Osteocyte (in vitro differentiated cells): Measurements from ENCODE around the gene ACBD5. TPM values are rescaled to one million over a fixed set of nuclear protein-coding genes. Genes with fewer than 3 reads are reported as not detected.
A peak's percentile ranks its signal among the peaks of the same experiment; 100 is the strongest.

Experiments used
- DNase-seq: peaks from one replicate; pipeline ENCODE4 v3.0.0; 2021; ENCODE audit warnings: mixed read lengths; ENCODE audit not compliant: unreplicated experiment; ENCODE audit errors: extremely low spot score
- H3K27ac Mint-ChIP-seq: one replicate; pipeline ENCODE4 v1.8.0; 2021; ENCODE audit warnings: mild to moderate bottlenecking, mixed read lengths; ENCODE audit not compliant: unreplicated experiment
- H3K27me3 Mint-ChIP-seq: one replicate; pipeline ENCODE4 v1.8.0; 2021; ENCODE audit warnings: mixed read lengths; ENCODE audit not compliant: unreplicated experiment
- H3K36me3 Mint-ChIP-seq: one replicate; pipeline ENCODE4 v1.8.0; 2021; ENCODE audit warnings: mixed read lengths; ENCODE audit not compliant: unreplicated experiment
- H3K4me1 Mint-ChIP-seq: one replicate; pipeline ENCODE4 v1.8.0; 2021; ENCODE audit warnings: mixed read lengths; ENCODE audit not compliant: unreplicated experiment
- H3K4me3 Mint-ChIP-seq: one replicate; pipeline ENCODE4 v1.8.0; 2021; ENCODE audit warnings: mild to moderate bottlenecking, moderate library complexity, mixed read lengths; ENCODE audit not compliant: unreplicated experiment
- H3K9me3 Mint-ChIP-seq: one replicate; pipeline ENCODE4 v1.8.0; 2021; ENCODE audit warnings: mixed read lengths; ENCODE audit not compliant: unreplicated experiment
- CTCF ChIP-seq: fragments of 200-600 bp; sonication (generic); IDR thresholded peaks from 2 replicates; pipeline ENCODE4 v1.5.0; 2021; ENCODE audit warnings: antibody characterized with exemption, mild to moderate bottlenecking, moderate library complexity
- total RNA-seq: library from RNA; stranded (reverse); gene quantifications from 2 replicates; pipeline ENCODE4 v1.2.1, GENCODE V29; 2021

The ACBD5 gene
- total RNA-seq, 1 donor from 2014 or later, result 25.0 TPM

DNA sequence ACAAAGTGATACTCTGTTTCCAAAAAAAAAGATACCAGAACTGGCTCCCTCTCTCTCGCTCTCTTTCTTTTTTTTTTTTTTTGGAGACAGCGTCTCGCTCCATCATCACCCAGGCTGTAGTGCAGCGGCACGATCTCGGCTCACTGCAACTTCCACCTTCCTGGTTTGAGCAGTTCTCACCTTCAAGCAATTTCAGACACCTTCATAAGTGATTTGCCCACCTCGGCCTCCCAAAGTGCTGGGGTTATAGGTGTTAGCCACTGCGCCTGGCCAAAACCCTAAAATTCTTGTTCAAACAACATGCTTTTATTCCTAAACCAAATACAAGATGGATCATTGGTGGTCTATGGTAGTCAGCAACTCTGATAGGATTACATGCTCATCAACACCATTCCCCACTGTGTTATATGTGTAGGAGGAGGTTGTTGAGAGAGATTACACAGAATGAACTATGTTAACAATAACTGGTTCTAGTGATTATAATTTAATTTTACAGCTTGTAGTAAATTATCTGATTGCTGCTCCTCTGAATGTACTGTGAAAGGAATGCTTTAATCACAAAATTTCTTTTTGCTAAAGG is 15.5 kb downstream of the ACBD5 start:
- Mint-ChIP-seq H3K27me3 (no peaks in the 10 kb centered on the region), H3K4me3 (no peak overlapping the region), H3K27ac (no peak overlapping the region), H3K36me3 (peaks cover 14% of the 10 kb centered on the region), H3K4me1 (no peaks in the 10 kb centered on the region), H3K9me3 (no peaks in the 10 kb centered on the region)
- no peak for DNase-seq
- TF ChIP-seq CTCF, result no peak

DNA sequence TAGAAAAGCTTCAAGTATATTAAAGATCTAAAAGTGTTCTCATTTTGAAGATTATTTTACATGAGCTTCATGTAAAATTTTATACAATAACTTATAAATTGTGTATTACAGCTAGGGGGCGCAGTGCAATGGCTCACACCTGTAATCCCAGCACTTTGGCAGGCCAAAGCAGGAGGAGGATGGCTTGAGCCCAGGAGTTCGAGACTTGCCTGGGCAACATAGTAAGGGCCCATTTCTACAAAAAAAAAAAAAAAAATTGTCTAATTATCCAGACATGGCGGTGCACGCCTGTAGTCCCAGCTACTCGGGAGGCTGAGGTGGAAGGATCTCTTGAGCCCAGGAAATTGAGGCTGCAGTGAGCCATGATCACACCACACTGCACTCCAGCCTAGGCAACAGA is 16.6 kb downstream of the ACBD5 start:
- Mint-ChIP-seq H3K27me3 (no peaks in the 10 kb centered on the region), H3K4me3 (no peak overlapping the region), H3K36me3 (peaks cover 21% of the 10 kb centered on the region), H3K27ac (no peak overlapping the region), H3K9me3 (no peaks in the 10 kb centered on the region), H3K4me1 (no peaks in the 10 kb centered on the region)
- TF ChIP-seq CTCF, result peak; percentile 69
- DNase-seq, result no peak

- TF ChIP-seq CTCF, result no peak
- H3K27me3 Mint-ChIP-seq, result no peaks in the 10 kb centered on the region
- DNase-seq, result no peak
- no peaks in the 10 kb centered on the region for H3K4me1 Mint-ChIP-seq
- no peak overlapping the region for H3K4me3 Mint-ChIP-seq
- H3K9me3 Mint-ChIP-seq, result no peaks in the 10 kb centered on the region
- H3K36me3 Mint-ChIP-seq, result peaks cover 43% of the 10 kb centered on the region
- H3K27ac Mint-ChIP-seq, result no peak overlapping the region
These were observed 33.2 kb downstream of the ACBD5 start for GRCh38 chr10:27207350-27207749.

GRCh38 chr10:27203806-27204205 is 36.8 kb downstream of the ACBD5 start:
- no peak for DNase-seq
- Mint-ChIP-seq H3K27ac (no peak overlapping the region), H3K4me1 (no peaks in the 10 kb centered on the region), H3K4me3 (no peak overlapping the region), H3K9me3 (no peaks in the 10 kb centered on the region), H3K36me3 (peaks cover 38% of the 10 kb centered on the region), H3K27me3 (no peaks in the 10 kb centered on the region)
- no peak for TF ChIP-seq CTCF

- no peak for DNase-seq
- no peaks in the 10 kb centered on the region for H3K27me3 Mint-ChIP-seq
- TF ChIP-seq CTCF, result no peak
- H3K4me1 Mint-ChIP-seq, result no peaks in the 10 kb centered on the region
- H3K9me3 Mint-ChIP-seq, result no peaks in the 10 kb centered on the region
- H3K27ac Mint-ChIP-seq, result no peak overlapping the region
- no peak overlapping the region for H3K4me3 Mint-ChIP-seq
- H3K36me3 Mint-ChIP-seq, result peaks cover 32% of the 10 kb centered on the region
These were observed 42.5 kb downstream of the ACBD5 start for GRCh38 chr10:27197980-27198620.
